HS-27A (cell line): Measurements from ENCODE around the gene NLGN1.
A peak's percentile ranks its signal among the peaks of the same experiment; 100 is the strongest.

Experiments used
- DNase-seq: peaks from one replicate; pipeline ENCODE4 v3.0.0-alpha.2; 2012; ENCODE audit warnings: low read depth, missing footprints

Gene NLGN1

GRCh38 chr3:173992416-173992815, 594.9 kb downstream of the NLGN1 start:
- DNase-seq: no peak

- DNase-seq: no peak
These were observed 595.8 kb downstream of the NLGN1 start for GRCh38 chr3:173993299-173993698.

- DNase-seq: no peak
These were observed 603.1 kb downstream of the NLGN1 start for GRCh38 chr3:174000675-174001074.

- DNase-seq: no peak
These were observed 605.0 kb downstream of the NLGN1 start for GRCh38 chr3:174002543-174002942.

- no peak for DNase-seq
These were observed 613.4 kb downstream of the NLGN1 start for GRCh38 chr3:174010907-174011306.

GRCh38 chr3:174016186-174016585, 618.6 kb downstream of the NLGN1 start:
- peak; percentile 3 for DNase-seq

GRCh38 chr3:174020156-174020555, 622.6 kb downstream of the NLGN1 start:
- no peak for DNase-seq

- no peak for DNase-seq
These were observed 625.9 kb downstream of the NLGN1 start for GRCh38 chr3:174023421-174023820.

- DNase-seq: no peak
These were observed 631.1 kb downstream of the NLGN1 start for GRCh38 chr3:174028673-174029072.

GRCh38 chr3:174035328-174035886, 637.9 kb downstream of the NLGN1 start:
- DNase-seq: no peak

GRCh38 chr3:174046311-174046710, 648.8 kb downstream of the NLGN1 start:
- no peak for DNase-seq

GRCh38 chr3:174049472-174049871, 651.9 kb downstream of the NLGN1 start:
- no peak for DNase-seq

GRCh38 chr3:174051191-174051590, 653.6 kb downstream of the NLGN1 start:
- DNase-seq: no peak

GRCh38 chr3:174058804-174059203, 661.3 kb downstream of the NLGN1 start:
- no peak for DNase-seq

GRCh38 chr3:174060431-174060830, 662.9 kb downstream of the NLGN1 start:
- DNase-seq: no peak

- DNase-seq: no peak
These were observed 663.6 kb downstream of the NLGN1 start for GRCh38 chr3:174061162-174061561.

- no peak for DNase-seq
These were observed 664.2 kb downstream of the NLGN1 start for GRCh38 chr3:174061731-174062130.

GRCh38 chr3:174062923-174063322, 665.4 kb downstream of the NLGN1 start:
- DNase-seq: no peak

- DNase-seq: no peak
These were observed 670.5 kb downstream of the NLGN1 start for GRCh38 chr3:174068035-174068434.

- DNase-seq: no peak
These were observed 675.1 kb downstream of the NLGN1 start for GRCh38 chr3:174072675-174073074.

GRCh38 chr3:174083706-174084105, 686.2 kb downstream of the NLGN1 start:
- no peak for DNase-seq

- no peak for DNase-seq
These were observed 692.0 kb downstream of the NLGN1 start for GRCh38 chr3:174089592-174089991.

GRCh38 chr3:174094669-174095068, 697.1 kb downstream of the NLGN1 start:
- no peak for DNase-seq

GRCh38 chr3:174097686-174098085, 700.1 kb downstream of the NLGN1 start:
- DNase-seq: no peak

GRCh38 chr3:174098746-174099145, 701.2 kb downstream of the NLGN1 start:
- no peak for DNase-seq
